ENCODE results near the gene MSI2. TPM values are rescaled to one million over a fixed set of nuclear protein-coding genes. Genes with fewer than 3 reads are reported as not detected.

The MSI2 gene
- total RNA-seq, 2 donors from 2014 or later: 53.1 to 74.0 TPM

DNA sequence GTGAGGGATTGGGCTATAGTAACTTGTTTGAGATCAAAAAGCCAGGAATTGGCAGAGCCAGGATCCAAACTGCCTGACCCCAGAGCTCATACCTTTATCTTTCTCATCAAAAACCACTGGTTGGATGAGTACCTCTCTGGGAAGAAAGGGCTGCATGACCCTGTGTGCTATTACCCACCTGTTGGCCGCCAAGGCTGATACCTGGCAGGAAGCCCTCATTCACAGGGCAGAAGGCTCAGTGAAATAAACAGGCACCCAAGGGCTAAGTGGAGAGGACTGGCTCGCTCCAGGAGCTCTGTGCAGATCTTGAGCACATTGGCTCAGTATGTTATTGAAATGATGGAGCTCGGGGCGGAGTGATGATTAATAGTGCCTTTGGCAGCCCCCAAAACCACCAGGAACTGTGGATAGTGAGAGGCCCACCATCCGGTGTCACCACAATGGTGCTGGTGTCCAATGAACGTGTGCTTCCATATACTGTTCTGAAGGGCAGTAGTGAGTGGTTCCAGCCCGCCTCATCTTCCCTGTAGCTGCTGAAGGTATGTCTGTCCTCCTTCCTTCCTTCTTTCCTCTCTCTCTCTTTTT lies 197.6 kb downstream of the MSI2 start:
- TF ChIP-seq POLR2A (IDR thresholded peaks at IDR 0.05): no peak
- TF ChIP-seq, protein P1, sequence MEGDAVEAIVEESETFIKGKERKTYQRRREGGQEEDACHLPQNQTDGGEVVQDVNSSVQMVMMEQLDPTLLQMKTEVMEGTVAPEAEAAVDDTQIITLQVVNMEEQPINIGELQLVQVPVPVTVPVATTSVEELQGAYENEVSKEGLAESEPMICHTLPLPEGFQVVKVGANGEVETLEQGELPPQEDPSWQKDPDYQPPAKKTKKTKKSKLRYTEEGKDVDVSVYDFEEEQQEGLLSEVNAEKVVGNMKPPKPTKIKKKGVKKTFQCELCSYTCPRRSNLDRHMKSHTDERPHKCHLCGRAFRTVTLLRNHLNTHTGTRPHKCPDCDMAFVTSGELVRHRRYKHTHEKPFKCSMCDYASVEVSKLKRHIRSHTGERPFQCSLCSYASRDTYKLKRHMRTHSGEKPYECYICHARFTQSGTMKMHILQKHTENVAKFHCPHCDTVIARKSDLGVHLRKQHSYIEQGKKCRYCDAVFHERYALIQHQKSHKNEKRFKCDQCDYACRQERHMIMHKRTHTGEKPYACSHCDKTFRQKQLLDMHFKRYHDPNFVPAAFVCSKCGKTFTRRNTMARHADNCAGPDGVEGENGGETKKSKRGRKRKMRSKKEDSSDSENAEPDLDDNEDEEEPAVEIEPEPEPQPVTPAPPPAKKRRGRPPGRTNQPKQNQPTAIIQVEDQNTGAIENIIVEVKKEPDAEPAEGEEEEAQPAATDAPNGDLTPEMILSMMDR (IDR thresholded peaks at IDR 0.05): no peak
- no peak for TF ChIP-seq POLR2AphosphoS5 (IDR thresholded peaks at IDR 0.05)
- H3K27me3 ChIP-seq (replicated peaks; ENCODE audit: insufficient read depth): no peaks in the 10 kb centered on the region
- no peaks in the 10 kb centered on the region for H3K4me1 ChIP-seq (replicated peaks)
- 87% methylated on average over 7 of the region's 7 CpGs for WGBS
- intact Hi-C loops (cut with DNase I): no loop called here
- DNase-seq (ENCODE audit: low spot score): no peak
- H3K4me3 ChIP-seq: no peak overlapping the region
- H3K9me3 ChIP-seq: no peaks in the 10 kb centered on the region
- H3K27ac ChIP-seq: no peak overlapping the region
- no peaks in the 10 kb centered on the region for H3K36me3 ChIP-seq

DNA sequence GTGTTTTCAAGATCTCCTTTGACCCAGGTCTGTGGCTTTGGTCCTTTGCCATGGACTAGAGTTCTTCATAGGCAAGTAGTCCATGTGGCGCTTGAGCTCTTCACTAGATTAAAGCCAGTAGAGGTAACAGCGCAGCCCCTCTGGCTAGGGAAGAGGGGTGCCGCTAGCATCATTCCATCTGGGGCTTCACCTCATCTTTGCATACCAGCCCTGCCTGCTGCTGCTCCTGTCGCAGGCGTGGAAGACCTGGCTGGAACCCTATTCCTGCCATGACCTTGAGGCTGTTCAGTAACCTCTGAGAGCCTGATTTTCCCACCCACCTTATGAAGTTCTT lies 198.4 kb downstream of the MSI2 start:
- no peak overlapping the region for H3K27ac ChIP-seq
- 96% methylated on average over 5 of the region's 5 CpGs for WGBS
- DNase-seq (ENCODE audit: low spot score): no peak
- no peak overlapping the region for H3K4me3 ChIP-seq
- H3K36me3 ChIP-seq: no peaks in the 10 kb centered on the region
- no peaks in the 10 kb centered on the region for H3K9me3 ChIP-seq
- TF ChIP-seq POLR2A (IDR thresholded peaks at IDR 0.05): no peak
- no peak for TF ChIP-seq POLR2AphosphoS5 (IDR thresholded peaks at IDR 0.05)
- TF ChIP-seq, protein P1 (IDR thresholded peaks at IDR 0.05): no peak
- H3K27me3 ChIP-seq (replicated peaks; ENCODE audit: insufficient read depth): no peaks in the 10 kb centered on the region
- intact Hi-C loops (cut with DNase I): no loop called here
- H3K4me1 ChIP-seq (replicated peaks): no peaks in the 10 kb centered on the region

DNA sequence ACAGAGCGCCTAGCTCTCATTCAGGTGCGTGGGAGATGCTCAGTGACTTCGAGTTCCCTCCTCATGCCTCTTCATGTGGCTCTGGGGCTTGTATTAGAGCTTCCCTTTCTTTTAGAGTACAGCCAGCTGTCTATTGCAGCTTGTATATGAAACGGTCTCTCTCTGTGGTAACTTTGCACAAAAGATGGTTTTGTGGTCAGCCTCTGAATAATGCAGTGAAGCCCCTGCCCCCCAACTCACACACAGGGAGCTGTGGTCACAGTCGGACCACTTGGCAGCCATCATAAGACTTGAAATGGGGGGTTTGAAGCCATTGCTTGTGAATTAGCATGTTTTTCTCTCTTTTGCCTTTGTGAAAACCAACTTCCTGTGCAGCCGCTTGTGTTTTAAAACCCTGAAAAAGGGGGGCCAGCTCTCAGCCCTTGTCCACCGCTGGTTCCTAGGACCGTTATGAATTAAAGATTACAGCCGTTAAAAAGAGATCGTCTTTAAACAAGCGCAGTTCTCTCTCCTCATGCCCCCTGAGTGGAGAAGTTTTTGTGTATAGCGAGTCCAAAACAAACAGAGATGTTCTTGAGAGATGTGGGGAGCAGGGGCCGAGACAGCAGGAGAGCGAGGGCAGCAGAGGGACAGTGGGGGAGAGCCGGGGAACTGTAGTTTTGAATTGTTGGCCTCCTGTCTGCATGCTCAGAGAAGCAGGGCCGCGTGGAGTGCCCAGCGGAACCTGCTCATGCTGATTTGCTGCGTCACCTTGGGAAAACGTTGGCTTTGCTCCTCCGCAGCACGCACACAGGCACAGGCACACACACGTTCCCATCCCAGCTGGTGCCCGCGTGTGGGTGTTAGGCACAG lies 199.0 kb downstream of the MSI2 start:
- H3K9me3 ChIP-seq: no peaks in the 10 kb centered on the region
- intact Hi-C loops (cut with DNase I): no loop called here
- no peaks in the 10 kb centered on the region for H3K27me3 ChIP-seq (replicated peaks; ENCODE audit: insufficient read depth)
- TF ChIP-seq POLR2AphosphoS5 (IDR thresholded peaks at IDR 0.05) (no peak), POLR2A (IDR thresholded peaks at IDR 0.05) (no peak)
- TF ChIP-seq, protein P1 (IDR thresholded peaks at IDR 0.05): no peak
- H3K36me3 ChIP-seq: no peaks in the 10 kb centered on the region
- no peak for DNase-seq (ENCODE audit: low spot score)
- no peak overlapping the region for H3K4me3 ChIP-seq
- H3K4me1 ChIP-seq (replicated peaks): no peaks in the 10 kb centered on the region
- 23% methylated on average over 25 of the region's 25 CpGs for WGBS
- peak overlapping the region in 1 of 2 donors; percentile 30 for H3K27ac ChIP-seq

DNA sequence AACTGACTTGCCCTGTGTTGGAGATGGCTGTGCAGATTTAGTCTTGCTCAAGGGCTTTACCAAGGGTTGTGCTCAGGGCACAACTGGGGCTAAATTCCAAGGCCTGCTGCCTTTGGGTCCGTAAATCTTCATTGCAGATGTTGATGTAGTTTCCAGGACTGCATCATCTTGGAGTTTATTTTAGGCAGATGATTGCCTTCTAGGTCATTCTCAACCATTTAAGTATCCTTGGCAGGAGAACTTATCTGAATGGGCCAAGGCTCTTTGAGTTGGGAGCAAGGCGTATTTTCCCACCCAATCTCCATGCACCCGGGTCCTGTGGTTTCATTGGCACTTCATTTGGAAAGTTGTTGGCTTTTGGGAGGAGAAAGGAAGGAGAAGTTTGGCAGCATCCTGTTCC lies 200.3 kb downstream of the MSI2 start:
- Histone ChIP-seq H3K27ac (no peak overlapping the region), H3K36me3 (no peaks in the 10 kb centered on the region), H3K4me3 (no peak overlapping the region), H3K9me3 (no peaks in the 10 kb centered on the region), H3K4me1 (replicated peaks) (no peaks in the 10 kb centered on the region), H3K27me3 (replicated peaks; ENCODE audit: insufficient read depth) (no peaks in the 10 kb centered on the region)
- no peak for DNase-seq (ENCODE audit: low spot score)
- TF ChIP-seq POLR2AphosphoS5 (IDR thresholded peaks at IDR 0.05) (no peak), POLR2A (IDR thresholded peaks at IDR 0.05) (no peak)
- TF ChIP-seq, protein P1 (IDR thresholded peaks at IDR 0.05): no peak
- 80% methylated on average over 3 of the region's 3 CpGs for WGBS
- intact Hi-C loops (cut with DNase I): no loop called here

DNA sequence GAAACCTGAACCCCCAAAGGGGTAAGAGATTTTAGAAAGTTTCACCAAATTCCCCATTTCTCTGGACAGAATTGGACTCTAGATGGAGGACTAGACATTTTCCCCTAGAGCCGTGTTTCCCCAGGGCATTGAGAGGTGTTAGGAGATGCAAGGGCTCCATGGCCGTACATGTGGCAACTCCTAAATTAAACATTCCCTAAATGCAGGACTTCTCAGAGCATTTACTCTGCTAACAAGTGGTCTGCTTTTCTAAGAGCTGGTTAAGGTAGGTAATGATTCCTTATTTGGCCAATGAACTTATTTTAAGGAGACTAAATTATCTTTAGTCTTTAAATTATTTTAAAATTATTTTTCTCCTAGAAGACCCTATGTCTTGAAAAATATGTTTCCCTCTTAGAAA lies 200.9 kb downstream of the MSI2 start:
- 93% methylated on average over 2 of the region's 2 CpGs for WGBS
- no peaks in the 10 kb centered on the region for H3K4me1 ChIP-seq (replicated peaks)
- no peaks in the 10 kb centered on the region for H3K9me3 ChIP-seq
- no peaks in the 10 kb centered on the region for H3K36me3 ChIP-seq
- no peak overlapping the region for H3K4me3 ChIP-seq
- no peaks in the 10 kb centered on the region for H3K27me3 ChIP-seq (replicated peaks; ENCODE audit: insufficient read depth)
- no peak overlapping the region for H3K27ac ChIP-seq
- intact Hi-C loops (cut with DNase I): no loop called here
- no peak for DNase-seq (ENCODE audit: low spot score)
- TF ChIP-seq POLR2AphosphoS5 (IDR thresholded peaks at IDR 0.05) (no peak), POLR2A (IDR thresholded peaks at IDR 0.05) (no peak)
- TF ChIP-seq, protein P1 (IDR thresholded peaks at IDR 0.05): no peak
